NCI-H128 (cell line): Measurements from ENCODE around the gene SERBP1.
"Not testable (repeated sequence)": the region's sequence is repeated elsewhere in the genome, so short reads cannot be mapped to it uniquely, and the experiment has no call there.

ENCODE experiments used
- DNase-seq: peaks from one replicate; lab custom pipeline; 2025; ENCODE audit not compliant: unreplicated experiment; lab: John Stamatoyannopoulos, UW

The SERBP1 gene

DNA sequence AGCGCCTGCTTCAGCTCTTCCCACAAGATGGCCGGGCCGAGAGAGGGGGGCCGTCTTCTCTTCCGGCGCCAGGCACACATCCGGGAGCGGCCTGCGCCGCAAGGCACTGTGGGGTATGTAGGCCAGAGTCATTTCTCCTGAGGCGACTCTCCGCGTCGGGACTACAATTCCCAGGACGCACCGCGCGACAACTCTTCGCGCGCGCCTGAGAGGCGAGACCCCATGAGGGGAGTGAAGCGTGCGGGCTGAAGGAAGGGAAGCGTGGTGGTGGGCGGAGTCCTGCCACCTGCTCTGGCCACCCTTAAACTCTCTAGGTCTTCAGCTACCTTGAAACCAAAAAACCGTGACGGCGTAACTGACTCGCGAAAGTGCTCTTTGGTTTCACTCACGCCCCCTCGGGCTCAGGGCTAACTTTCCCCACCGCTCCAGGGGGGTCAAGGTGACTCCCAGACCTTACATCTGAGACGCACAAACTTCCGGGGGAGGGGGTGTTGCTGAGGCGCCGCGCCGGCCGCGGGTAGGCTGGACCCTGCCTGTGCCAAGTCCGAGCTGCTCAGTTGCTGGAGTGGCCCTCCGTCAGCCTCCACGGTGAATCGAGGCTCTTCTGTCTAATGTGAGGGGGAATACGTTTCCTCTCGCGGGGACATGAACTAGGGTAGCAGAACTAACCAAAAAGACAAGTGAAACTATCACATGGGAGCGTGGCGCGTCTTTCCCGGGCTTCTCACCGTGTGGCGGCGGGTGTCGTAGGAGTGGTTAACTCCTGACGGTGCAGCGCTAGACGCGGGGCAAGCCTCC, at the start of gene SERBP1:
Gene SERBP1 (minus strand): TSS at position 45 of the 798 bp plus-strand sequence. CDS start 102 bp downstream, outside the sequence.
- DNase-seq = peak; percentile 96

DNA sequence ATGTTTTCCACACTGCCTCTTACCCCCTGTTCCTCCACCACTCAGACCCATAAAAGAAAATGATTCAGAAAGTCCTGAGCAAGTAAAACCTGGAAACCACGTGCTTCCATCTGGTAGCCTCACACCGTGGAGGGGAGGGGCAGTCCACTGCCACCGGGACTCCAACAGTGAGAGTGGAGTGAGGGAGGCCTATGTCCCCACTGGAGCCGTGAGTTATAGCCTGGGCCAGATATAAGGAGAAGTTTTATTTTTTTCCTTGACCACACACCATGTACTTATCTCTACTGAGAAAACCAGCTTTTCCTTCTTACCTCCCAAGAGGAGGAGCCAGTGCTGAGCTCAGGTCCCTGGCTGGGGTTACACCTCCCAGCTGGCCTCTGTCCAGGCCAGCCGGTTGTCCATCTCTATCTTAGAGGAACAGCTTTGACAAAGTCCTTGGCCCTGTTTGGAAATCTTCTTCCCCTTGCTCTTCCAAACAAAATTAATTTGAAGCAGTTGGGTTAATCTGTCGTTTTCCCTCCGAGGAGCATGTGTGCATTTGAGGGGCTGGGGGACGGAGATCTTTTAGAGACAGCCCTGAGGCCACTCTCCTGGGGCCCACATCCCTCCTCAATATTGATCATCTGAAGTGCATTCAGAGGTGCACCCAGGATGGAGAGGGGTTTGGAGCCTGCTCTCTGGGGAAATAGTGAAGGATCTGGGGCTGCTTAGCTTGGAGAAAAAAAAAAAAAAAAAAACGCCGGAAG, 49.1 kb upstream of the SERBP1 start:
- DNase-seq = no peak

DNA sequence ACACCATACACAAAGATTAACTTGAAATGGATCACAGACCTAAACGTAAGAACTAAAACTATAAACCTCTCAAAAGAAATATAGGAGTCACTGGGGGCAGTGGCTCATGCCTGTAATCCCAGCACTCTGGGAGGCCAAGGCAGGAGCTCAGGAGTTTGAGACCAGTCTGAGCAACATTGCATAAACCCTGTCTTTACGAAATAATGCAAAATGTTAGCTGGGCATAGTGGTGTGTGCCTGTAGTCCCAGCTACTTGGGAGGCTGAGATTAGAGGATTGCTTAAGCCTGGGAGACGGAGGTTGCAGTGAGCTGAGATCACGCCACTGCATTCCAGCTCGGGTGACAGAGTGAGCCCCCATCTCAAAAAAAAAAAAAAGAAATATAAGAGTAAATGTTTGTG, 46.7 kb upstream of the SERBP1 start:
- no peak for DNase-seq

DNA sequence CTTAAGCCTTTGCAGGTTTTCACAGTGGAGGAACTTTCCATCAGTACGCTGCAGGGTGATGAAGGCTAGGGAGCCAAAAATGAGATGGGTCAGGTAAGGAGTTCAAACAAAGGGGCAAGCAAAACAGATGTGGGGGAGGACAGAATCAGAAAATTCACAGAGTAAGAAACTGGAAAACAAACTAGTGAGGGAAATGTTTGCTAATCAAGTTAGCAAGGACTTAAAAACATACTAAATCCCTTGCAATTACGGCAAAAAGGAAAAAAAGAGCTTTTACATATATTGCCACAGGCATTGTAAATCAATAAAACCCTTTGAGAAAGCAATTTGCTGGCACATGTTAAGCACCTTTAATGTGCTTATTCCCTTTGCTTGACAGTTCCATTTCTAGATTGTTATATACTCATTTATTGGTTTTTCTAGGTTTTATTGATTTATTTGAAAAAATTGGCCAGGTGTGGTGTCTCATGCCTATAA, 45.8 kb upstream of the SERBP1 start:
- DNase-seq = no peak

DNA sequence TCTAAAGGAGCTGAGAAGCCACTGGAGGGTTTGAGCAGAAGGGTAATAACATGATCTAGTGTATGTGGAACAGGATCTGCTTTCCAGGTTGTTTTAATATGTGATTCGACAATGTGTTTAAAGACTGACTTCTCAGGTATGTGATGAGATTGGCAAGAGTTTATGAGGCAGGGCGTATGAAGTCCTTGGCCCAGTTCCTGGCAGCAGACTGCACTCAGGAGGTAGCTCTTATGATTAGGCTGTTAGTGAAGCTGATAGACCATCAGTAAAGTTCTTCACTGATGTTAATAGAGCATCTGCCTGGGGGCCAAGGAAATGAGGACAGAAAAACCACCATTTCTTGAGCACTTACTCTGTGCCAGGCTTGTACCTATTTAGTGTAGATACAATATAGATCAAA, 41.9 kb upstream of the SERBP1 start:
- DNase-seq = no peak

DNA sequence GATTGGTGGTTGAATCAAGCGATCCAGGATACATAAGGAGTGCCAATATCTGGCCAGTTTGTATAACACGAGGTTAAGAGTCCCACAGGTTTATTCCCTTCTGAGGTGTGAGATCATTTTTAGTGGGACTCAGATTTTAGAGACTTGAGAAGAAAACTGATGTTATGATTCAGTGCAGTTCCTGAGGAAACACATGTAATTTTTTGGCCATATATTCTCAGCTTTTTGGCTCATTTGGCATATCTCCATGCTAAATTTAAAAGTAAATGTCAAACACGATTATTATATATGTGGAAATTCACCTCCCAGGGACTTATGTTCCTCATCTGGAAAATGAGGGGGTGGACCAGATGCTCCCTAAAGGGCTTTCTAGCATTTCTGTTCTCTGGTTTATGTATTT, 39.2 kb upstream of the SERBP1 start:
- DNase-seq = no peak

DNA sequence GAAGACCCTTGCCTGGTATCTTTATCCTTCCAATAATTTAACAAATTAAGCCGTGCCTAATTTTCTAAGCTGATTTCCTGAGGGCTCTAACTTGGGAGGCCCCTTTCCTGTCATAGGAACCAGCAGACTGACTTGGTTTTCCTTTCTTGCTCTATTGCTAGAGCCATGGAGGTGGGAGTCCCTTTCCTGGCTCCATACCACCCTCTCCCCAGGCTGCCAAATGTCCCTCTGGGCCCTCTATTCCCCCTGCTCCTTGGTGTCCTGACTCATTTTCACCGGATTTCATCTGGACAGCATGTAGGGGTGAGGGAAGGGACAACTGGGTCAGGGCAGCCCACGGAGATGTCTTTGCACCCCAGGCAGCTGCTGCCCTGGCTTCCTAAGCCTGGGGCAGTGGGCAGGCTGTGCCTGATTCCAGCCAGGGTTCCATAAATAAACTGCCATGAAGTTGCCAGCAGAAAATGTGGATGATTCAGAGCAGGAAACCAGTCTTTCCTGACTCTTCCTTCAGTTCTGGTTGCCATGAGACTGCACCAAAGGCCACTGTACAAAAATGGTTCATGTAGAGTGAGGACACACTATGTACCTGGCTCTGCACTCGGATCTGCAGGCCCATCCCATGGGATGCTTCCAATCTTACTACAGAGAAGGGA, 38.0 kb upstream of the SERBP1 start:
- no peak for DNase-seq

DNA sequence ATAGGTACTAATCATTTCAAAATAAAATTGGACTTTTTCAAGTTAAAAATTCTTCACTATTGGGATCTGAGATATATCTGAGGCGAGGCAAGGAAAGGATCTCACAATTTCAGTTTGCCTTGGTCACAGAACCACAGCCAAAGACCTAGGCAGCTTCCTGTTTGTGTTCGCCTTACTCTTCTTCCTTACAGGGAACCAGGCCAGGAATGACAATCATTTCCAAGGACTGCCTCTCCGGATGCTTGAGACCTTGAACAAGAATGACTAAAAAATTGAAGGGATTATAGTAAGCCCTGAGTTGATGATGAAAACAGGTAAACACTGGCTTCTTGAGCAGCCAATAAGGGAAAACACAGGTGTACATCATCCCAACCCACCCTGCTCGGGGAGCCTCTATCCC, 35.2 kb upstream of the SERBP1 start:
- DNase-seq = no peak

DNA sequence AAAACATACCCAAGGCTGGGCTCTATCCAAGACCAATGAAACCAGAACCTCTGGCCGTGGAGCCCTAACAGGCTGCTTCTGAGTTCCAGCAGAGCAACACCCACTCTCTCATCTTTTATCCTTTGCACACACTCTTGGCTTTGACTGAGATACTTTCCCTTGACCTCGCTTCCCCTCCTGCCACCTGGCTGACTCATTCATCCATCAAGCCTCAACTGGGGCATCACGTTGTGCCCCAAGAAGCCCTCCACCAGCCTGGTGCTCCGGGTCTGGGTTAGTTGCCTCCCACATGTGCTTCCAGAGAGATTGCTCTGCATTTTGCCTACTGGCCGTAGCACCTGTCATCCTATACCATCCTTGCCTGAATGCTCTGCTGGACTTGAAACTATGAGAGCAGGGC, 34.5 kb upstream of the SERBP1 start:
- no peak for DNase-seq

DNA sequence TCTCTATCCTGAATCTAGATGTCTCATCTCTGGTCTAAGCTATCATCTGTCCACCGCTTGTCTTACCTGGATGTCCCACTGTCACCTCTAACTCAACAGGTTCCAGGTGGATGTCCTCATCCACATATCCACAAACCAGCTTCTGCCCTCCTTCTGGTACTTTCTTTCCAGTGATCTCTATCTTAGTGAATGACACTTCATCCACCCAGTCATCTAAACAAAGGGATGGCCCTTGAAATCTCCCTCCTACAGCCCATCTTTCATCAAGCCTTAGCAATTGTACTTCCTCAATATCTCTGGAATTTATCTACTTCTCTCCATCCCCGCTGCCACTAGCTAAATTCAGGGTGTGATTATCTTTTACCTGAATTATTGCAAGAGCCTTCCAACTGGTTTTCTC, 33.9 kb upstream of the SERBP1 start:
- DNase-seq = no peak

DNA sequence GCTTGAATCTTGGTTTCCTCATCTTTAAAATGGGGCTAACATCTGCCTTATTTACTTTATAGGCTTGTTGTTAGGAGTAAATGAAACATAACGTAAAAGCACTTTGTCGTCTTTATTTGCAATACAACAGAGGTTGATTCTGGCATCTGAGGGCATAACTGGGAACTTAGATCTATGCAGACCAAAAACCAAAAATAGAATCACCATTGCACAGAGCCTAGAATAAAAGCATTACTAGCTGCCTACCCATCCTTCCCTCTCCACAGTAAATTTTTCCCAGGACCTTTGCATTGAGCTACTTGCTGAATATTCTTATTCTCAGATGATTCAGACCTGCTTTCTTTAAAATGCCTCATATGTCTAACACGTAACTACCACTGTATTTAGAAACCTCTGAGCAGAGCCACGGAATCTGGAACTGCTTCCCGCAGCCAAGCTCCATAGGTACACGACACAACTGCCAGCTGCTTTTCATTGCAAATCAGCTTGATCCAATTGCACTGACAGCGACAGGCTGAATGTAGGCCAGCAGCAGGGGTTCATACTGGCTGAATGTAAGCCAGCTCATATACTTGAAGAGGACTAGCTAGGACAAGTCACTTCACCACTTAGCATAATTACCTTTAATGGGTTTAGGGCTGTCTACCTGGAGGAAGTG, 33.2 kb upstream of the SERBP1 start:
- DNase-seq = peak; percentile 64

DNA sequence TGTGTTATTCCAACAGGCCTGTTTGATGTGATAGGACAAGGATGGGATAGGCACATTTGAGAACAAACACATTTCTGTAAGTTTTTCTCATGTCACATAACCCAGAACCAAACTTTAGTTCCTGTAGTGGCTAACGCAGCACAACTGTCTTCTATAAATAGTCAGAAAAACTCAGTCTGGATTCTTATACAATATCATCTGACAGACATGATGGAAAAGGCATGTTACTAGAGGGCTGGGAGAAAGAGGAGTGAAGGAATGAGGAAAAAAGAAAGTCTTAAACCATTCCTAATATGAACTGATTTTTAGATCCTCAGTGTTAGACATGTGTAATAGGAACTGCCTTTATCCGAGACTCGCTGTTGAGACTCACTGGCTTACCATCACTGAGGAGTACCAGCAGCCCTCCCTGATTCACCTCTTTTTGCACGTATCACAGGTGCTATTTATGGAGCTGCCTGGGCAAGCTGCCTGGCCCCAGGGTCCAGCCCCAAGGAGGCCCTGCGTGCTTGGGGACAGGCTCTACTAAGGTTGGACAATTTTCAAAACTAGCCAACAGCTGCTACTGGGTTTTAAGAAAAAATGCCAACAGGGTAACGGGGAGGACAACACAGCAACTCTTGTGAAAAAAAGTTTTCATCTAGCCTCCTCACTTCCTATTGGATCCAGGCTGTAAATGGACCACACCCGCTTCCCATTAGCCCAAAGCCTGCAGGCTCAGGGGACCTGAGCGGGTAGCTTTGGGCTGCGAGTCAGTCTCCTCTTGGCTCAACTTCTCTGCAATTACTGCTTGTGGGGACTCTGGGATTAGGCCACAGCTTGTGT, 30.7 kb upstream of the SERBP1 start:
- no peak for DNase-seq

DNA sequence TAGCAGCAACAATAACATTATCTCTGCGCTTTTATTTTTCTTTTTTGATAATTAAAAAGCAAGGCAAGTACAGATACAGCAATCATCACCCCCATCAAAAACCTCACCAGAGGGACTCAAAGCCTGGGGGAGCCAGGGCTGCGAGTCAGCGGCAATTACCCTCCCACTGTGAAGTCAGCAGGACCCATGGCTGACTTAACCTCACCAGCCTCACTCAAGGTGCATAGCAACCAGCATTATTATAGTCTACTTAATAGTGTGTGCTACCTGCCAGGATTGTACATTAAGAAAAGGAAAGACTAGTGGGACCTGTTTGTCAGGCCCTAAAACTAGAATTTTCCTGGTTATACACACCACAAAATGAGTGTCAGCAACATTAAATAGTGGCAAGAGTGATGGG, 28.9 kb upstream of the SERBP1 start:
- DNase-seq = no peak

DNA sequence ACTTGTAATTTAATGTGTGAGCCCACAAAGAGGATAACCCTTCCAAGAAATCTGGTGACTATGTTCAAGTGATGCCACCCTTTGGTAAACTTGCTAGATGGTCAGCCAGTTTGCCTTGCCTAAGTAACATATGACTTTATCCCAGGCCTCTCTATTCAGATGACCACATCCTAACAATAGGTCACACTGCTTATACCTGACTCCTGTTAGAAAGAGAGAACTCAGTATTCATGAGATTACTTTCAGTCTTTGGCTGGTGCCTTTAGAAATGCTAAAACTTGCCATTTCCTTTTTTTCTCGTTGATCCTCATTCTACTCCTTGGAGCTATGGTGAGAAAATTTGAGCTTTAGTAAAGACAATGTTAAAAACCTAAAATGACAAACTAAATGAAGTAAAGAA, 28.5 kb upstream of the SERBP1 start:
- DNase-seq = no peak

DNA sequence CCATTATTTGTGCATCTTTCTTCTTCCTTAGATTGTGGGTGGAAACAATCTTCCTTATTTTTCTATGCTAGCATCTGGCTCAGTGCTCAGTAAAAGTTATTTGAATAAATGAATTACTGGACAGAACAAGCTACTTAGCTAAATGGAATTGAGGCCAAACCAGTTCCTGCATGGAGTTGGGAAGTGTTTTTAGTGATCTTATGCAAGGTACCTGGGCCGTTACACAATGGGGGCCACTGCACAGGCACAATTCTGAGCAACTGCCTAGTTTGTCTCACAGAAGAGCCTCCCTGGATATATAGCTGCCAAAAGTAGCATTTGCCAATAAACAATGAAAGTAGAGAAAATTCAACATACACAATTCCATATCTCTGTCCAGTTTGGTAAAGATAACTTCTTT, 27.0 kb upstream of the SERBP1 start:
- DNase-seq = no peak

DNA sequence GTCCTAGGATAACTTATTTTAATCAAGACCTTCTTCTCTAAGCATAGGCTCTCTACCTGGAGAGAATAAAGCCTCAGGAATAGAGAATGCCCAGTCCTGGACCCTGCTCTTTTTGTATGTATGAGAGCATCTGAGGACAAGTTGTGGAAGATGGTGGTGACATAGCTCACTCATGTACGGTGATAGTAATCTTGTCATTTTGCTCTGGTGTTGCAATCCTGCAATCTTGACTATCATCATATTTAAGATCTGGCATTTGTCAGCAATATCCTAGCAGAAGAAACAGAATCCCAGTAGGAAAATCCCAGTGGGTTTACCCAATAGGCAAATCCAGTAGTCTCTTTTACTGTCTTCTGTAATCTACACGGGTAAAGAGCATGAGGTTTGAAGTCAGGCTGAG, 21.6 kb upstream of the SERBP1 start:
- DNase-seq = no peak

DNA sequence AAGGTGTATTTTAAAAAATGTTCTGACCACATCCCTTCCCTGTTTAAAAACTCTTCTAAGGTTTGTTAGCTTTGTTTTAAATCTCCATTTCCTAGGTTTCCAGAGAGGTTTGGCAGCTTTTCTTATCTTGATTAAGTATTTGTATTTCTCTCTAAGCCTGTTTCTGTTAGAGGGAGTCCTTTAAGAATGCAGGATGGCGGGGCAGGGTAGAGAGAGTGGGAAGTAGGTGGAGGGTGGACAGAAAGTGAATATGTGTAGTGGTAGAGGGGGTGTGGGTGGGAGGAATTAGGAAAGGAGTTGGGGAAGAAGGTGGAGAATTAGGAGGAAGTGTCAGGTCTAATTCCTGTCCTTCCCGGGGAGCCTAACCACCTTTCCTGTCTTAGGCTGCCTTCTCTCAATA, 21.2 kb upstream of the SERBP1 start:
- DNase-seq = no peak

DNA sequence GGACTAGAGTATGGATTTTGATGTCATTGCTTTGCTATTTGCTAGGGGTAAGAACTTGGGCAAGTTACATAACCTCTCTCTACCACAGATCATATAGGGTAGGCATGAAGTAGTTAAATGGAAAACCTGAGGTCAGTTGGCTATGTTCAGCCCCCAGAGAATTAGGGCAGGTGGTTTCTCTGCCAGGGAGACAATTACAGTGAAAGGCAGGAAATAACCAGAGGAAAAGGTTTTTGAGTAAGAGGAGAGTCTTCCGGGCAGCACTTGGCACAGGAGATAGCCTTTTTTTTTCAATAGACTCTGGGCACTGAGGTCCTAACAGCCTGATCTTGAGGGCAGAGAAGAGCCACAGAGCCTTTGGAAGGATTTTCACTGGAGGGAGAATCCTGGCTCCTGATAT, 16.7 kb upstream of the SERBP1 start:
- DNase-seq = no peak

DNA sequence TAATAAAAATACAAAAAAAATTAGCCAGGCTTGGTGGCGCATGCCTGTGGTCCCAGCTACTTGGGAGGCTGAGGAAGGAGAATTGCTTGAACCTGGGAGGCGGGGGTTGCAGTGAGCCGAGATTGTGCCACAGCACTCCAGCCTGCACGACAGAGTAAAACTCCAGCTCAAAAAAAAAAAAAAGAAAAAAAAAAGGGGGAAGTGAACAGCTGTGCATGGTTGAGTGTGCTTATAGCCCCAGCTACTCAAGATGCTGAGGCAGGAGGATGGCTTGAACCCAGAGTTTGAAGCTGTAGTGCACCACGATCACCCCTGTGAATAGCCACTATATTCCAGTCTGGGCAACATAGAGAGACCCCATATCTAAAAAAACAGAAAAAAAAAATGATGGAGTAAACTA, 15.8 kb upstream of the SERBP1 start:
- not testable (repeated sequence) for DNase-seq

DNA sequence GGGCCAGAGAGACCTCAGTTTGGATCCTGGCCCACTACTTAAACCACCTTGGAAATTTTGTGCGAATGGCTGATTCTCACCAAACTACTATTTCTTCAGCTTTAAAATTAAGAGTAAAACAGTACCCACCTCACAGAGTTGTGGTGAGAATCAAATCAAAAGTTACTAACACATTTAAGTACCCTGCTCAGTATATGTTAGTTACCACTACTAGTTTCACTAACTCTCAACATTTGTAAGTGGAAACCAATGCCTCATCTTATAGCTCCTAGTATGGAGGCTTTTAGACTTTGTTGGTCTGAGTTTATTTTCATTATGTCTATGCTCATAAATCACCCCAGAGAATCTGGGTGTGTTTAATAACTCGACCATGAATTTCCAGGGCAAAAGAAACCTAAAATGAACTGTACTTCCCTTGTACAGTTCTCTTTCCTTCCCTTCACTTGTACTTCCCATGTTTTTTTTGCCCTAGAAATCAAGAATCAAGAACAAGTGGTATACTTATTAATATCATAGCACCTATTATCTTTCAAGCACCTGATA, 11.6 kb upstream of the SERBP1 start:
- no peak for DNase-seq
